ENCODE data around the gene OR52A1. TPM values are rescaled to one million over a fixed set of nuclear protein-coding genes. Genes with fewer than 3 reads are reported as not detected.

The OR52A1 gene
- total RNA-seq, 4 donors from 2014 or later = not detected

DNA sequence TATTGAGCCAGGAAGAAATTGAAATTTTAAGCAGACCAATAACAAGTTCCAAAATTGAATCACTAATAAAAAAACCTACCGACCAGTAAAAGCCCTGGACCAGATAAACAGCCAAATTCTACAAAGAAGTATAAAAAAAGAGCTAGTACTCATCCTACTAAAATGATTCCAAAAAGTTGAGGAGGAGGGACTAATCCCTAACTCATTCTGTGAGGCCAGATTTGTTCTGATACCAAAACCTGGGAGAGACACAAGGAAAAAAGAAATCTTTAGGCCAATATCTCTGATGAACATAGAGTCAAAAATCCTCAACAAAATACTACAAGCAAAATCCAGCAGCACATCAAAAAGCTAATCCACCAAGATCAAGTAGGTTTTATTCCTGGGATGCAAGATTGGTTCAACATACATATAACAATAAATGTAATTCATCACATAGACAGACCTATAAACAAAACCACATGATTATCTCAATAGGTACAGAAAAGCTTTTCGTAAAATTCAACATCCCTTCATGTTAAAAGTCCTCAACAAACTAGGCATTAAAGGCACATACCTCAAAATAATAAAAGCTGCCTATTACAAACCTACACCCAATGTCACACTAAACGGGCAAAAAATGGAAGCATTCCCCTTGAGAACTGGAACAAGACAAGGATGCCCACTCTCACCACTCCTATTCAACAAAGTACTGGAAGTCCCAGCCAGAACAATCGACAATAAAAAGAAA, 29.5 kb downstream of the OR52A1 start:
- no peaks in the 10 kb centered on the region for H3K4me1 ChIP-seq
- in situ Hi-C loops (cut with MboI; ENCODE audit: low sequenced_read_pairs in 4 of 4) = loop anchor here in 1 of 4 donors (25.0 kb wide), 1 partner anchor 687 kb away; the partner anchor contains the start of gene OR52N2
- H3K4me3 ChIP-seq = no peak overlapping the region
- no peak for ATAC-seq
- no peak for DNase-seq
- H3K27ac ChIP-seq = no peak overlapping the region
- no peaks in the 10 kb centered on the region for H3K27me3 ChIP-seq
- no peak for TF ChIP-seq POLR2A (IDR thresholded peaks at IDR 0.05)
- TF ChIP-seq, protein P1, sequence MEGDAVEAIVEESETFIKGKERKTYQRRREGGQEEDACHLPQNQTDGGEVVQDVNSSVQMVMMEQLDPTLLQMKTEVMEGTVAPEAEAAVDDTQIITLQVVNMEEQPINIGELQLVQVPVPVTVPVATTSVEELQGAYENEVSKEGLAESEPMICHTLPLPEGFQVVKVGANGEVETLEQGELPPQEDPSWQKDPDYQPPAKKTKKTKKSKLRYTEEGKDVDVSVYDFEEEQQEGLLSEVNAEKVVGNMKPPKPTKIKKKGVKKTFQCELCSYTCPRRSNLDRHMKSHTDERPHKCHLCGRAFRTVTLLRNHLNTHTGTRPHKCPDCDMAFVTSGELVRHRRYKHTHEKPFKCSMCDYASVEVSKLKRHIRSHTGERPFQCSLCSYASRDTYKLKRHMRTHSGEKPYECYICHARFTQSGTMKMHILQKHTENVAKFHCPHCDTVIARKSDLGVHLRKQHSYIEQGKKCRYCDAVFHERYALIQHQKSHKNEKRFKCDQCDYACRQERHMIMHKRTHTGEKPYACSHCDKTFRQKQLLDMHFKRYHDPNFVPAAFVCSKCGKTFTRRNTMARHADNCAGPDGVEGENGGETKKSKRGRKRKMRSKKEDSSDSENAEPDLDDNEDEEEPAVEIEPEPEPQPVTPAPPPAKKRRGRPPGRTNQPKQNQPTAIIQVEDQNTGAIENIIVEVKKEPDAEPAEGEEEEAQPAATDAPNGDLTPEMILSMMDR (IDR thresholded peaks at IDR 0.05 in 4 of 5, conservative IDR thresholded peaks at IDR 0.05 in 1 of 5) = no peak
- intact Hi-C loops (cut with DNase I; ENCODE audit: low total_unique reads) = loop anchor here (2.0 to 5.0 kb wide), 2 partner anchors 684 to 1227 kb away; partner anchors contain the start of gene OR52N2
- H3K9me3 ChIP-seq = no peaks in the 10 kb centered on the region
- H3K36me3 ChIP-seq = no peaks in the 10 kb centered on the region

DNA sequence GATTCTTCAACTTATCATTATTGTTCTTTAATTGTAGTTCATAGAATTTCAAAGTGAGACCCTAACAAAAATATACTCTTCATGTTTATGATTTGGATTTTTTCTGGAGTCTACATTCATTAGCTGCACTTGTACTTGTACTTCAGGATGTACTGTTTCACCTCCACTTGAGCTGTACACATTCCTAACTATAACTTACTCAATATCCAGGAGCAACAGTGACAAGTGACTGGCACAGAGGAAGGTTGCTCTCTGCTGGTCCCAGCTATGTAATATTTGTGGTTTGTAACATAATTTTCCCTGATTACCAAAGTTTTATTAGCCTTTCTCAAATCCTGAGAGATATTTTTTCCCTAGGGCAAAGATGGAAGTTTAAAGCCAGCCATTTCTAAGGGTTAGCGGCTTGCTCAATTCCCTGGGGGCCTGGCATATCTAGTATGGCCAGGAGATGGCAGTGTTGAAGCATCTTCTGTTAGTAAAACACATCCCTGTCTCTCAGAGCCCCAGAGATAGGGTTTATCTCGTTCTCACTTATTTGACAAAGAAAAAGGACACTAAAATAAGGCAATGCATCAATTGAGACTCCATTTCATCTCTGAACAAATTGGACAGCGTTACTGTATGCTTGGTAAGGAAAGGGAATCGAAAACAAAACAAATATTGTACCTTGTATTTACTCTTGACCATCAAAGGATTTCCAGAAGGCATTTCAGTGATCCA, 30.6 kb downstream of the OR52A1 start:
- Histone ChIP-seq H3K4me1 (no peaks in the 10 kb centered on the region), H3K9me3 (no peaks in the 10 kb centered on the region), H3K27me3 (no peaks in the 10 kb centered on the region), H3K4me3 (no peak overlapping the region), H3K27ac (no peak overlapping the region), H3K36me3 (no peaks in the 10 kb centered on the region)
- in situ Hi-C loops (cut with MboI; ENCODE audit: low sequenced_read_pairs in 4 of 4) = loop anchor here in 1 of 4 donors (25.0 kb wide), 1 partner anchor 688 kb away; the partner anchor contains the start of gene OR52N2
- intact Hi-C loops (cut with DNase I; ENCODE audit: low total_unique reads) = loop anchor here (2.0 to 5.0 kb wide), 2 partner anchors 685 to 1228 kb away; partner anchors contain the start of gene OR52N2
- DNase-seq (peak; percentile 6 to 25), ATAC-seq (peak in 1 of 2 donors; percentile 60)
- TF ChIP-seq, protein P1 (IDR thresholded peaks at IDR 0.05 in 4 of 5, conservative IDR thresholded peaks at IDR 0.05 in 1 of 5) = peak in 4 of 5 experiments; percentile 40 to 66 (median 58)
- no peak for TF ChIP-seq POLR2A (IDR thresholded peaks at IDR 0.05)

DNA sequence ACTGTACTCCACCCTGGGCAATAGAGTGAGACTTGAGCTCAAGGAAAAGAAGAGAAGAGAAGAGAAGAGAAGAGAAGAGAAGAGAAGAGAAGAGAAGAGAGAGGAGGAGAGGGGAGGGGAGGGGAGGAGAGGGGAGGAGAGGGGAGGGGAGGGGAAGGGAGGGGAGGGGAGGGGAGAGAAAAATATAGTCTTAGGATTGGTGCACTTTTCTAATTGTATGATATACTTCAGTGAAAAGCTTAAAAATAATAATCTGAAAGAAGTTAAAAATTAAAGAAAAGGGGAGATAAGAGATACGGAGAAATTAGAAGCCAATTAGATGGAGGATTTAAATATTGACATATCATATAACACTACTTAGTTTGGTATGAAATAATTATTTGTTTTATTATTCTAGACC, 35.7 kb downstream of the OR52A1 start:
- no peaks in the 10 kb centered on the region for H3K27me3 ChIP-seq
- intact Hi-C loops (cut with DNase I; ENCODE audit: low total_unique reads) = no loop called here
- ATAC-seq (no peak), DNase-seq (no peak)
- no peaks in the 10 kb centered on the region for H3K36me3 ChIP-seq
- TF ChIP-seq POLR2A (IDR thresholded peaks at IDR 0.05) = no peak
- TF ChIP-seq, protein P1 (IDR thresholded peaks at IDR 0.05 in 4 of 5, conservative IDR thresholded peaks at IDR 0.05 in 1 of 5) = no peak
- H3K4me3 ChIP-seq = no peak overlapping the region
- H3K4me1 ChIP-seq = no peaks in the 10 kb centered on the region
- H3K9me3 ChIP-seq = no peaks in the 10 kb centered on the region
- in situ Hi-C loops (cut with MboI; ENCODE audit: low sequenced_read_pairs in 4 of 4) = loop anchor here in 1 of 4 donors (25.0 kb wide), 1 partner anchor 693 kb away; the partner anchor contains the start of gene OR52N2
- H3K27ac ChIP-seq = no peak overlapping the region

DNA sequence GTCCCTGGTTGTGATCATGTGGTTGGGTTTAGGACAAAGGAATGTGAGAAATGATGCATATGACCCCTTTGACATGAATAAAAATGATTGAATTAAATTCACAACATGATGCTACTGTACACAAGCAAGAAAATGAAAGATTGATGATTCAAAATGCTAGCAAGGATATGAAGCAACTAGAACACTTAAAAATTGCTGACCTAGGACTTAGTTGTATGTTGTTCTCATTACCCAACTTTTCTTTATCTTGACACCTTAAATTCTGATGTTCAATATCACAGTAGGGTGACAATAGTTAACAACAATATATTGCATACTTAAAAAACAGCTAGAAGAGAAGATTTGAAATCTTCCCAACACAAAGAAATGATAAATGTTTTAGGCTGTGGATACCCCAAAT, 37.0 kb downstream of the OR52A1 start:
- no peaks in the 10 kb centered on the region for H3K9me3 ChIP-seq
- H3K27me3 ChIP-seq = no peaks in the 10 kb centered on the region
- intact Hi-C loops (cut with DNase I; ENCODE audit: low total_unique reads) (no loop called here), in situ Hi-C loops (cut with MboI; ENCODE audit: low sequenced_read_pairs in 4 of 4) (loop anchor here in 1 of 4 donors (25.0 kb wide), 1 partner anchor 695 kb away; the partner anchor contains the start of gene OR52N2)
- no peak for ATAC-seq
- H3K4me3 ChIP-seq = no peak overlapping the region
- H3K4me1 ChIP-seq = no peaks in the 10 kb centered on the region
- TF ChIP-seq POLR2A (IDR thresholded peaks at IDR 0.05) = no peak
- TF ChIP-seq, protein P1 (IDR thresholded peaks at IDR 0.05 in 4 of 5, conservative IDR thresholded peaks at IDR 0.05 in 1 of 5) = no peak
- no peak overlapping the region for H3K27ac ChIP-seq
- DNase-seq = no peak
- H3K36me3 ChIP-seq = no peaks in the 10 kb centered on the region

Measured in gastrocnemius medialis (tissue), 4 donors.